ENCODE results near the gene SLC8A1.

The SLC8A1 gene

DNA sequence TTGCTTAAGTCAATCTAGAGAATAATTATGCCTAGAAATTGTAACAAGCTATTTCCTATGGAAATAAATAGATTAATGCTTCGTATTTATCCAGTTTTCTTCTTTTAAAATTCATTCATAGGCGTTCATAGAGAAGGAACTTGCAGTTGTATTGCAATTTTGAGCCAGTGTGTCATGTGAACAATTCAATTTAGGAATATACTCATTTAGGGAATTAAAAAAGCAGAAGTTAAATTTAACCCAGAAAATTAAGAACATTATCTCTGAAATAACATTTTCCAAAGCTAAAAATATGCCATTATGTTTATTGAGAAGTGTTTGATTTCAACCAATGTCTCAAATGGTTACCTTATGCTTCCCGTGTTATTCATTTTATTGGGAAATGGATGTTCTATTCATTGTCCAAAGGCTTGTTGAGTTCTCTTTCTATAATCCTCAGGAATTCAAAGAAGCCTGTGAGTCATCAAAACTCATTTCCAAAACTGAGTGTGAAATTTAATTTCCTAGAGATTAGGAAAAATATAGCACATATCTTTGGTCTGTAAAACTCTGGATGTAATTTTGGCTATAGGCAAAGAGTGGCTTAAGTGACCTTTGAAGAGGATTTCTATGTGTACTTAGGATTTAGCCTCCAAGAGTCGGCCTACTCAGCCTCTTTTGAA, 99.7 kb downstream of the SLC8A1 start:
- no peak for DNase-seq (ENCODE audit: low spot score)

- no peak for DNase-seq (ENCODE audit: low spot score)
Observed at GRCh38 chr2:40348665-40349064, 103.2 kb downstream of the SLC8A1 start.

- DNase-seq (ENCODE audit: low spot score) = no peak
Observed at GRCh38 chr2:40348038-40348437, 103.9 kb downstream of the SLC8A1 start.

DNA sequence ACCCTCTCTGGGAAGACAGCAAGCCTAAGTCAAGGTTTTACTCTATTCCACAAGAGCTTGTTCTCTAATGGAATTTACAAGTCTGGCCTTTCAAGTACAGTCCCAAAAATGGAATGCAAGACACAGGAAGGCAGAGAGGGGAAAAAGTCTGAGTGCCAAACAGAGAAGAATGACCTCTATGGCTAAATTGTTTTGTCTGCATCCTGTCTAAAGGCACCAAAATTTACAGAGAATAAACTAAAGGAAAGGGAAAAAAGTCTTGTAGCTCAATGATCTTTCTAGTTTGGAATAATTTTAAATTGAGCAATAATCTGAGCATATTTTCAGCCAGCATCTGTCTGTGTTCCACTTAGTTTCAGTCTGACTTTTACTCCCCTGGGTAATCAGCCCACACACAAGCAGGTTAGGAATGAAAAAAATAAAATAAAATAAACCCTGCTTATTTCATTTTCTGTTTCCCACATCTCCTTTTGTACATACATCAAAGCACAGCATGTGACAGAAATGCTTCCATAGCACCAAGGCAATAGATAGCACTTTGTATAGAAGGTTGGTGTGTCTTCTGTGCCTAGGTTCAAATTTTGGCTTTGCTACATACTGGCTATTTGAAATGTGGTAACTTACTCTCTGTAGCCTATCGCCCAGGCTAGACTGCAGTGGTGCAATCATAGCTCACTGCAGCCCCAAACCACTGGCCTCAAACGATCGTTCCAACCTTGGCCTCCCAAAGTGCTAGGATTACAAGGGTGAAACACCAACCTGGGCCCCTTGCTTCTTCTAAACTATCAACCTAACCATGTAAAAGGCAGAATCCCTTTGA, 105.1 kb downstream of the SLC8A1 start:
- no peak for DNase-seq (ENCODE audit: low spot score)

- no peak for DNase-seq (ENCODE audit: low spot score)
Observed at GRCh38 chr2:40344364-40344763, 107.5 kb downstream of the SLC8A1 start.

GRCh38 chr2:40343902-40344301, 108.0 kb downstream of the SLC8A1 start:
- DNase-seq (ENCODE audit: low spot score) = no peak

- no peak for DNase-seq (ENCODE audit: low spot score)
Observed at GRCh38 chr2:40341198-40341597, 110.7 kb downstream of the SLC8A1 start.

GRCh38 chr2:40339026-40339425, 112.9 kb downstream of the SLC8A1 start:
- no peak for DNase-seq (ENCODE audit: low spot score)

DNA sequence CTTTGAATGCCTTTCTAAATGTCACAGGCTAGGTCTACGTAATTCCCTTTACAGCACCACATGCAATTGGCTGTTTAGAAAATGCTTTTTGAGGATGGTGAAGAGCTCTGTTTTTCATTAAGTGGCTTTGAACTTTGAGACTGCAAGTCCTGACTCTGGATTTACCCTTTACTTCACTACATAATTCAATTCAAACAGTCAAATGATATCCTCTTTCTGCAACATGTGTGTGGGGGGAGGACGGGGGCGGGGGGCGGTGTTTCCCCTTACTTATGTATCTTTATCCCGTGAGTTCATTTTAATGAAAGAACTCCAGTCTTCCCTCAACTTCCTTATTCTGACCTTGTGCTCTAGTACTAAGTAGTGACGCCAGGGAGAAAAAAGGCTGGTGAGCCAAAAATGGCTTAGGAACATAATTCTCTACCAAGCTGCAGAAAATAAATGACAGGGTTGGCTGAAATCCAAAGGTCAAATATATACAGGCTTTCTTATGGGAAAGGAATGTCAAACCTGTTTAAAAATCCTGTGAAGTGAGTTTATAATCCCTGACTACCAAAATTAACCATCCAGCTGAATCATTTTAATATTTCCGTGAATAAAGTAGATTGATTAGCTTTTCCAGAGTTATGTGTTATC, 119.6 kb downstream of the SLC8A1 start:
- DNase-seq (ENCODE audit: low spot score) = no peak

- DNase-seq (ENCODE audit: low spot score) = no peak
Observed at GRCh38 chr2:40330096-40330495, 121.8 kb downstream of the SLC8A1 start.

DNA sequence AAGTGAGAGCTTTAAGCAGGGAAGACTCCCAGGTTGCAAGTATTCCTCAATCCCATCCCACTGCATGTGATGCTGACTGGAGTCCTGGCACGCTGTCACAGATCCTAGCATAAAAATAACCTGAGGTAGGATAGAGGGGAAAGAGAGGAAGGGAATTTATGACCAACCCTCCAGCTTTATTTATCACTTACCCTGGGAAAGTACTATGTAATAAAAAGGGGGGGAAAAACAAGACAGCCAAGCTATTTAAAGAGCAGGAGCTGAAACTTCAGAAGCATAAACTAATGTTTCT, 122.2 kb downstream of the SLC8A1 start:
- no peak for DNase-seq (ENCODE audit: low spot score)

DNA sequence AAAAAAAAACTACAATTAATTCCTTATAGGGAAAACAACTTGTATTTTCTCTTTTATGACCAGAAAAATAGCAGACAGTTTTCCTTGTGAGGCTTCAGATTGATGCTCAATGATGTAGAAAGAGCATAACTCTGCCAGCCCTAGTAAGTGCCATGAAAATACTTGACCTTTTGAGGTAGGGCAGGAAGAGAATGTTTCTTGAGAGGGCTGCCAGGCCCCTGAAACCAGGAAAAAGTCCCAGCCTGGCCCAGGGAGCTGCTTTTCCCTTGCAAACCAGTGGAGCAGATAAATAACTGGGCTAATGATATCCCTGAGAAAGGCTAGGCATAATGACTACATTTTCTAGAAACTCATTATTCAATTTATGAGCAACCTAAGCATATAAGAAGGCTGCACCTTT, 126.8 kb downstream of the SLC8A1 start:
- DNase-seq (ENCODE audit: low spot score) = no peak

DNA sequence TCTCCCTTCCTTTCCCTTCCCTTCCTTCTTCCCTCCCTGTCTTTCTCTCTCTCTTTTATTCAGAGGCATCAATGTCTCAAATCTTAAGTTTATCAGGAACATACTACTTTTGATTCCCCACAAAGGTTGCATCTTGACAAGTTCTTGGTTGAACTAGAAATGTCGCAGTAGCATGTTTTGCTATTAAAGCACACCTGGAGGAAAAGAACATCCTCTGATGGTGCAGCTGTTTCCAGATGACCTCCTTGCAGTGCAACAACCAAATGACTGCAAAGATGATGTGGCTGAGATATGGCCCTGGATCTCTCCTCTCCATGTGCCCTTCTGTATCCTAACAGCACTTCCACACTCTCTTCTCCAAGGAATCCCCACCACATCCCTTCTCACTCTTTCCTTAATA, 127.2 kb downstream of the SLC8A1 start:
- DNase-seq (ENCODE audit: low spot score) = no peak

DNA sequence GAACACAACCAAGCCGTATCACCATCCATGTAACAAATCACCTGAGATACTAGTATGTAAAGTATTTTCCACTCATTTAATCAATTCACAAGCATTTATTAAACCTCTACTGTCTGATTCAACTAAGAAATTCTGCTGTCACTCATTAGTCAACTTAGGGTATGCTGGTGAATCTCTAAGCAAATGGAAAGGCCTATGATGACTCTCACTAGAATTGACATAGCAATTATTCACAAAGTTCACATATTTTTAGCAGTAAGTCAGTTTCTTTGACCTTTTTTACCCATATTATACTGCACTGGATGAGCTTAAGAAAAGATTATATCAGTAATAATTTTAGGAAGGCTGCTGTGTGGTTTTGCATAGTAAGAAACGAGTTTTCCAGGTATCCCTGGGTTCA, 130.1 kb downstream of the SLC8A1 start:
- DNase-seq (ENCODE audit: low spot score) = no peak

DNA sequence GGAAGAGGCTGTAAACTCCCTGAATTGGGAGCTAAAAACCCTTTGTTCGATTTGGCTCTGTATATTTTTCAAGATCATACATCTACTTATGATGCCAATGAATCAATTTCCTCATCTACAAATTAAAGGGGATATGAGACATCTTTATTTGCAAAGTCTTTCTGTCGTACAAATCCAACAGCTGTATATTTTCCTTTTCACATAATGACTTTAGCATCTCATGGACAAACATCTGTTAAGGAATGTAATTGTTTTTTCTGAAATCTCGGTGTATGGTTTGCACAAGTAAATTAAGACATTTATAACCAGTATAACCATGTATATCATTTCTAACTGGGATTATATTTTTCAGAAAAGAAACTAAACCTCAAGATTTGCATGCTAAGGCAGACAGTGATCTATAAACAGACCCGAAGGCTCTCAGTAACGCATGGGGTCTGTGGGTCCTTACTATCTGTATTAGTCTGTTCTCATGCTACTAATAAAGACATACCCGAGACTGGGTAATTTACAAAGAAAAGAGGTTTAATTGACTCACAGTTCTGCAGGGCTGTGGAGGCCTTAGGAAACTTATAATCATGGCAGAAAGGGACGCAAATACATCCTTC, 130.8 kb downstream of the SLC8A1 start:
- DNase-seq (ENCODE audit: low spot score) = no peak

DNA sequence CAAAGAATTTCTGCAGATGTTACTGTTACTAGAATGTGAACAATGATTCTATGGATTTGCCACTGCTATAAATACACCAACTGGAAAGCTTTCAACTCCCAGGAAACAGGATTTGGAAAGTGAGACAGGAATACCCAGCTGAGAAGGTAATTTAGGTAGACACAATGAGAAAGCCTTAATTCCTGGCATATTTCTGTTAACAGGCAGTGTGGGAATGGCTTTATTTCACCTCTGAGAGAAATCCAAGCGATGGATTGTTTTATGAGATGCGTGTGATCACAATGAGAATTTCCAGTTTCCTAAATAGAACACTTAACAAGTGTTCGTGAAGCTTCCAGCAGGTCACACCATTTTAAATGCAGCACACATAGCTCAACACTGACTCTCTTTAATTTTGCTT, 133.0 kb downstream of the SLC8A1 start:
- no peak for DNase-seq (ENCODE audit: low spot score)

GRCh38 chr2:40317761-40318160, 134.1 kb downstream of the SLC8A1 start:
- DNase-seq (ENCODE audit: low spot score) = no peak

GRCh38 chr2:40317046-40317445, 134.8 kb downstream of the SLC8A1 start:
- no peak for DNase-seq (ENCODE audit: low spot score)

- no peak for DNase-seq (ENCODE audit: low spot score)
Observed at GRCh38 chr2:40316620-40317019, 135.3 kb downstream of the SLC8A1 start.

DNA sequence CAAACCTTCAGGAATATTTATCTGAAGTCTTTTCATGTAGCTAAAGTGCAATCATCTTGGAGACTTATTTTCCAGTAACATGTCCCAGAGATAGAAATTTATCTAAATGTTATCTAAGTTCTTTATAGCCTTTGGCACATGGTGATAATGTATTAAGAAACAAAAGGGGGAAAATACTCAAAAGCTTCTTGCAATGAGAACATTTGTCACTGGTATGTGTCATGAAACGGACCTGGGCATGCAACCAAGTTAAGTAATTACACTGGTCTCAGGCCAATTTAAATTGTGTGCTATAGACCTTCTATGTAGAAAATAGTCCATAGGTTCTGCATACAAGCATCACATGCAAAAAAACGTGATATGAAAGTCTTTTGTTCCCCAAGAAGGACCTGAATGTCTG, 136.2 kb downstream of the SLC8A1 start:
- no peak for DNase-seq (ENCODE audit: low spot score)

GRCh38 chr2:40311026-40311425, 140.9 kb downstream of the SLC8A1 start:
- no peak for DNase-seq (ENCODE audit: low spot score)

DNA sequence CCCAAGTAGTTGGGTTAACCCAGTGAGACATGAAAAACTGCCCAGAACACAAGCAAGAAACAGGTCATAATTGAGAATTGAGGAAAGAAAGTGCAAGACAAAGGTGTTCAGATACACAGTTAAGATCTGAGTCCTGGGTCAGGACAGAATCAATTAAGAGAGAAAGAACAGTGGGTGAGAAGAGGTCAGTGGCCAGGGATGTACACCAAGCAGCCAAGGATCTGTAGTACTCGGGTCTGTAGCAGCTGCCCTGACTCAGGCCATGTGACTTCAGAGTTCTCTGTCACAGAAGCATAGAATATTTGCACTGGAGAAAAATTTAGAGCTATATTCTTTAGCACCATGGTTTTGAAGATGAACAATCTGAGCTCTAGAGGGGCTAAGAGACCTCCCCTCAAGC, 141.6 kb downstream of the SLC8A1 start:
- DNase-seq (ENCODE audit: low spot score) = no peak

DNA sequence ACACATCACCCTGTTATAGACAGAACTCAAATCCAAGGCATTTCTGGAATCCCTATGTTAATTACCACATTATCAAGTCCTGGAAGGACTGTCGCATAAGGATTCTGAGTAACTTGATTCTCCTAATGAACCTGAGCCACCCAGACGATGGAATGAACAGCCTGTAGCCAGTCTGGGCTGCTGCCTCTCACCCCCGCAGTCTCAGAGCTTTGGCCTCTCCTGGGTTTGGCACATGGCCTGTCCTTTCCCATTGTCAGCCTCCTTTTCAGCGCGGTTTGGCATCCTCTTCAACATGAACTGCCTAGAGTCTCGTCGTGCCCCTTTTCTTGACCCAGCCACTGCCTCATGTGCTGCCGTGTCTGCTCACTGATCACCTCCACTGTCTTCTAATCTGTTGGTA, 147.6 kb downstream of the SLC8A1 start:
- DNase-seq (ENCODE audit: low spot score) = no peak

All from hematopoietic multipotent progenitor cell treated with erythropoietin and hydrocortisone succinate and interleukin-3 and kit ligand, for 15 days (in vitro differentiated cells).